Smooth muscle cell (in vitro differentiated cells): ENCODE measurements around the gene ACSF2. TPM values are rescaled to one million over a fixed set of nuclear protein-coding genes. Genes with fewer than 3 reads are reported as not detected.

Experiments
- DNase-seq: peaks from one replicate; lab custom pipeline; 2025; ENCODE audit not compliant: unreplicated experiment; lab: John Stamatoyannopoulos, UW
- H2AFZ ChIP-seq: fragments of 200-600 bp; sonication (generic); 2 replicates; pipeline ENCODE4 v1.6.0; 2016; ENCODE audit warnings: antibody characterized with exemption, low read depth, mild to moderate bottlenecking
- H3F3A ChIP-seq: fragments of 200-600 bp; sonication (generic); 2 replicates; pipeline ENCODE4 v1.6.0; 2017; ENCODE audit warnings: antibody characterized with exemption, low read depth
- H3K27ac ChIP-seq: fragments of 200-600 bp; sonication (generic); 2 replicates; pipeline ENCODE4 v1.5.1; 2016; ENCODE audit warnings: low read depth, mild to moderate bottlenecking
- H3K27me3 ChIP-seq: fragments of 200-600 bp; sonication (generic); 2 replicates; pipeline ENCODE4 v1.6.1; 2016; ENCODE audit warnings: low read depth, mild to moderate bottlenecking
- H3K36me3 ChIP-seq: fragments of 200-600 bp; sonication (generic); 2 replicates; pipeline ENCODE4 v1.5.1; 2016; ENCODE audit warnings: low read depth
- H3K4me1 ChIP-seq: fragments of 200-600 bp; sonication (generic); 2 replicates; pipeline ENCODE4 v1.5.1; 2016; ENCODE audit warnings: low read depth
- H3K4me2 ChIP-seq: fragments of 200-600 bp; sonication (generic); 2 replicates; pipeline ENCODE4 v1.6.0; 2016; ENCODE audit warnings: mild to moderate bottlenecking
- H3K4me3 ChIP-seq: fragments of 200-600 bp; sonication (generic); 2 replicates; pipeline ENCODE4 v1.5.1; 2016; ENCODE audit warnings: mild to moderate bottlenecking
- H3K79me2 ChIP-seq: fragments of 200-600 bp; sonication (generic); 2 replicates; pipeline ENCODE4 v1.6.0; 2016; ENCODE audit warnings: low read depth, mild to moderate bottlenecking
- H3K9ac ChIP-seq: fragments of 200-600 bp; sonication (generic); 2 replicates; pipeline ENCODE4 v1.6.0; 2016; ENCODE audit warnings: low read depth
- H3K9me3 ChIP-seq: fragments of 200-600 bp; sonication (generic); replicated peaks from 2 replicates; pipeline ENCODE4 v1.5.1; 2016; ENCODE audit warnings: low read depth
- H4K20me1 ChIP-seq: fragments of 200-600 bp; sonication (generic); 2 replicates; pipeline ENCODE4 v1.6.0; 2016; ENCODE audit warnings: low read depth
- WGBS: methylation state at CpG from one replicate; pipeline ENCODE4 v1.1.7; 2016; ENCODE audit warnings: low lambda C conversion rate; 5-methylcytosine and 5-hydroxymethylcytosine counted together
- polyA plus RNA-seq: library from polyadenylated mRNA; unstranded; fragments of >200 nt; fragmentation: Nextera tagmentation; extraction: Ambion mirVana; gene quantifications from 2 replicates; pipeline ENCODE4 v1.2.1, GENCODE V29; 2016
- total RNA-seq: library from RNA; depleted of rRNA; stranded (reverse); fragments of >200 nt; gene quantifications from 2 replicates; pipeline ENCODE4 v1.2.3, GENCODE V29; 2014
- TF ChIP-seq, protein P1 (sequence below): fragments of 200-600 bp; sonication (generic); IDR thresholded peaks from 2 replicates; pipeline ENCODE4 v1.5.1; 2017; ENCODE audit warnings: borderline replicate concordance, mild to moderate bottlenecking, antibody characterized with exemption; ENCODE audit not compliant: insufficient read depth, poor library complexity, severe bottlenecking

Gene ACSF2
- total and polyA plus RNA-seq, 2 experiments from 2014 or later, result 13.7 to 16.8 TPM

DNA sequence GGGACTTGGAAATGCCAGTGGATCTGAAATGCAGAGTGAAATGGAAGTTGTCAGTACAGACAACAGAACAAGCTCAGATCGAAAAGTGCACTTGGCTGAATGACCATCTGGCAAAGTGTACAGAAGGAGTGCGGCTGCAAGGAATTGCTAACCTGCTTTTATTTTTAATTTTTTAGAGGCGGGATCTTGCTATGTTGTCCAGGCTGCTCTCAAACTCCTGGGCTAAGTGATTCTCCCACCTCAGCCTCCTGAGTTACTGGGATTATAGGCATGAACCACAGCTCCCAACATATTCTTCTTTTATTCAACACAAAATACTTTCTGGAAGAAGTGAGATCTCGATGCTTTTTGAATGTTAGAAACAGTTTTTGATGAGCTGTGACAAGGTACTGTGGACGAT, 32.3 kb upstream of the ACSF2 start:
- Histone ChIP-seq H3K27ac (no peak overlapping the region), H3K9me3 (no peaks in the 10 kb centered on the region), H3K79me2 (peaks cover 57% of the 10 kb centered on the region), H3K27me3 (no peaks in the 10 kb centered on the region), H3K4me3 (no peak overlapping the region), H3F3A (peaks cover 6% of the 10 kb centered on the region), H3K4me2 (no peak overlapping the region), H4K20me1 (peaks cover 78% of the 10 kb centered on the region), H3K36me3 (peaks cover 11% of the 10 kb centered on the region), H3K4me1 (no peaks in the 10 kb centered on the region), H2AFZ (no peak overlapping the region), H3K9ac (no peak overlapping the region)
- no peak for DNase-seq
- 97% methylated on average over 5 of the region's 5 CpGs for WGBS
- TF ChIP-seq, protein P1, sequence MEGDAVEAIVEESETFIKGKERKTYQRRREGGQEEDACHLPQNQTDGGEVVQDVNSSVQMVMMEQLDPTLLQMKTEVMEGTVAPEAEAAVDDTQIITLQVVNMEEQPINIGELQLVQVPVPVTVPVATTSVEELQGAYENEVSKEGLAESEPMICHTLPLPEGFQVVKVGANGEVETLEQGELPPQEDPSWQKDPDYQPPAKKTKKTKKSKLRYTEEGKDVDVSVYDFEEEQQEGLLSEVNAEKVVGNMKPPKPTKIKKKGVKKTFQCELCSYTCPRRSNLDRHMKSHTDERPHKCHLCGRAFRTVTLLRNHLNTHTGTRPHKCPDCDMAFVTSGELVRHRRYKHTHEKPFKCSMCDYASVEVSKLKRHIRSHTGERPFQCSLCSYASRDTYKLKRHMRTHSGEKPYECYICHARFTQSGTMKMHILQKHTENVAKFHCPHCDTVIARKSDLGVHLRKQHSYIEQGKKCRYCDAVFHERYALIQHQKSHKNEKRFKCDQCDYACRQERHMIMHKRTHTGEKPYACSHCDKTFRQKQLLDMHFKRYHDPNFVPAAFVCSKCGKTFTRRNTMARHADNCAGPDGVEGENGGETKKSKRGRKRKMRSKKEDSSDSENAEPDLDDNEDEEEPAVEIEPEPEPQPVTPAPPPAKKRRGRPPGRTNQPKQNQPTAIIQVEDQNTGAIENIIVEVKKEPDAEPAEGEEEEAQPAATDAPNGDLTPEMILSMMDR, result no peak

DNA sequence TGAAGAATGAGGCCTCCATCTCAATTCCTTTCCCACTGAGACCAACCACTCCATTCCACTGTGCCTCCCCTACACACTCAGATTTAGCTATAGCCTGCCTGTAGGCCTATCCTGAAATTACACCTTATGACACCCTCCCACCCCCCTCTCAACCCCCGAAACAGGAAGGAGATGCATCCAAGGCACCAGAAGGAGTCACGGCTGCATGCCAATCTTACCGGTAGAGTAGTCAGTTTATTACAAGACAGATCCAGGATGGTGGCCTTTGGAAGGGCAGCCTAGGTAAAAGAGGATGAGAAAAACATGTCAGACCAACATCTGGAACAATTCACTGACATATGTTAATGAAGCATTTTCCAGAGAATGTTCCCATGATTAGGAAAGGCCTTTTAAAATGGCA, 31.3 kb upstream of the ACSF2 start:
- Histone ChIP-seq H3K9me3 (no peaks in the 10 kb centered on the region), H3K36me3 (peaks cover 10% of the 10 kb centered on the region), H3K79me2 (peaks cover 49% of the 10 kb centered on the region), H3K4me2 (peak overlapping the region; percentile 94), H3K9ac (no peak overlapping the region), H2AFZ (no peak overlapping the region), H3K27me3 (no peaks in the 10 kb centered on the region), H3K27ac (no peak overlapping the region), H3K4me3 (peak overlapping the region; percentile 90), H3K4me1 (no peaks in the 10 kb centered on the region), H4K20me1 (peaks cover 68% of the 10 kb centered on the region), H3F3A (no peaks in the 10 kb centered on the region)
- TF ChIP-seq, protein P1, result no peak
- WGBS, result 59% methylated on average over 3 of the region's 3 CpGs
- no peak for DNase-seq

DNA sequence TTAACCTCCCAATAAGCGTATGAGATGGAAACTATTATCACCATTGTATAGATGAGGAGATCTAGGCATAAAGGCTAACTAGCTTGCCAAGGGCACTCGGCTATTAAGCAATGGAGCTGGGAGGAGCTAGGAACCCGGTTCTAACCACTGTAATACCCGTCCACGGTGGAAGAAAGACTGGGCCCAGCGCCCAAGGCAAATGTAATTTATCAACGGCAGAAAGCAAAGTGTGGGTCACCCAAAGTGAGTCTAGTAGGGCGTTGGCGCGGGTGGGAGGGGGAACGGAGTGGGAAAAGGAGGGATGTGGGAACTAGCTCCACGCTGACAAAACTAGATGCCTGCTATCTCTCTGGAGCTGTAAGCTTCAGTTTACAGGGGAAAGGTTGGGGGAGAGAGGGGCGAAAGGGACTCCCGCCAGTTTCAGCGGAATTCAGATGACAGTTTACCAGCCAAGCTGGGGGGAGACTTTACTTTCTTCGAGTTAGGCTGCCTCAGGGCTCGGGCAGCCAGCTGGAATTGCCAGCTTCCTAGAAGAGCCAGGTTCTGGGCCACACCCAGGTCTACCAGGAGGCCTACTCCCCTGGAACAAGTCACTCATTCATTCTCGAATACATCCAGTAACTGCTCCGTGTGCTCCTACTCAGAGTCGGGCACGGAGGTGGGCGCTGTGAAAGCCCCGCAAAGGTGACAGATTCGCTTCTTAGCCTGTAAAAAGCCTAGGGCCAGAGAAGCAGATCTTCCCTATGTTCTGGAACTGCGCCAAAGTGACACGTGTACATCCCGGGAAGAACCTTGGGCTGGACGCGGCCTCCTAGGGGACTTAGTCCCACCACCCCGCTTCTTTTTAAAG, 29.5 kb upstream of the ACSF2 start:
- 4% methylated on average over 30 of the region's 30 CpGs for WGBS
- Histone ChIP-seq H3K4me2 (peak overlapping the region; percentile 94), H3K9ac (peak overlapping the region; percentile 98), H3K9me3 (no peaks in the 10 kb centered on the region), H2AFZ (no peak overlapping the region), H3K4me3 (peak overlapping the region; percentile 90), H3F3A (no peaks in the 10 kb centered on the region), H3K27ac (peak overlapping the region; percentile 86), H3K79me2 (peaks cover 46% of the 10 kb centered on the region), H3K4me1 (no peaks in the 10 kb centered on the region), H3K36me3 (peaks cover 10% of the 10 kb centered on the region), H4K20me1 (peaks cover 52% of the 10 kb centered on the region), H3K27me3 (no peaks in the 10 kb centered on the region)
- peak; percentile 24 for DNase-seq
- TF ChIP-seq, protein P1, result no peak
